WTC11 (cell line): ENCODE data around the gene ZSWIM6. TPM values are rescaled to one million over a fixed set of nuclear protein-coding genes. Genes with fewer than 3 reads are reported as not detected.

ENCODE experiments used
- ATAC-seq: fragments of 200-7000 bp; cut with Tn5 transposase; 2 replicates; pipeline ENCODE4 v1.10.0; 2021; ENCODE audit warnings: mild to moderate bottlenecking, moderate library complexity
- CTCF ChIA-PET: fragments of 300-600 bp; sonication (Branson Sonifier 250); formaldehyde crosslinking; loops from one replicate; lab custom pipeline; 2021; ENCODE audit warnings: antibody characterized with exemption; lab: Charles Lee
- POLR2A ChIA-PET: fragments of 350-600 bp; sonication (Branson Sonifier 250); formaldehyde crosslinking; loops from one replicate; lab custom pipeline; 2021; ENCODE audit warnings: antibody characterized with exemption; lab: Charles Lee
- DNase-seq: peaks from one replicate; pipeline ENCODE4 v3.0.0; 2021; ENCODE audit warnings: low spot score
- H3K27ac Mint-ChIP-seq: 2 replicates; pipeline ENCODE4 v1.8.0; 2021; ENCODE audit warnings: mixed read lengths
- H3K27me3 Mint-ChIP-seq: 2 replicates; pipeline ENCODE4 v1.8.0; 2021; ENCODE audit warnings: low read depth, mild to moderate bottlenecking, moderate library complexity, mixed read lengths
- H3K36me3 Mint-ChIP-seq: 2 replicates; pipeline ENCODE4 v1.8.0; 2021; ENCODE audit warnings: mixed read lengths
- H3K4me1 Mint-ChIP-seq: 2 replicates; pipeline ENCODE4 v1.8.0; 2022; ENCODE audit warnings: mixed read lengths
- H3K4me3 Mint-ChIP-seq: 2 replicates; pipeline ENCODE4 v1.8.0; 2021; ENCODE audit warnings: mild to moderate bottlenecking, moderate library complexity, mixed read lengths
- H3K9me3 Mint-ChIP-seq: 2 replicates; pipeline ENCODE4 v1.8.0; 2021; ENCODE audit warnings: mixed read lengths
- ATF1 ChIP-seq: sonication (generic); formaldehyde crosslinking; IDR thresholded peaks from 2 replicates; pipeline ENCODE4 v1.8.1; 2023; ENCODE audit warnings: mild to moderate bottlenecking, moderate library complexity, missing genetic modification reagents
- CREB1 ChIP-seq: sonication (generic); formaldehyde crosslinking; IDR thresholded peaks from 2 replicates; pipeline ENCODE4 v1.8.0; 2023; ENCODE audit warnings: mild to moderate bottlenecking, missing genetic modification reagents
- KAT7 ChIP-seq: sonication (generic); formaldehyde crosslinking; IDR thresholded peaks from 2 replicates; pipeline ENCODE4 v1.8.1; 2023; ENCODE audit warnings: missing genetic modification reagents, mild to moderate bottlenecking, borderline replicate concordance
- MYBL2 ChIP-seq: sonication (generic); formaldehyde crosslinking; IDR thresholded peaks from 2 replicates; pipeline ENCODE4 v1.8.1; 2023; ENCODE audit warnings: mild to moderate bottlenecking, moderate library complexity, missing genetic modification reagents
- NFE2L1 ChIP-seq: sonication (generic); formaldehyde crosslinking; IDR thresholded peaks from 2 replicates; pipeline ENCODE4 v1.8.1; 2023; ENCODE audit warnings: missing genetic modification reagents
- NR3C1 ChIP-seq: sonication (generic); formaldehyde crosslinking; conservative IDR thresholded peaks from 2 replicates; pipeline ENCODE4 v1.8.1; 2023; ENCODE audit warnings: low read depth, mild to moderate bottlenecking, missing genetic modification reagents
- RELA ChIP-seq: sonication (generic); formaldehyde crosslinking; IDR thresholded peaks from 2 replicates; pipeline ENCODE4 v1.8.1; 2022; ENCODE audit warnings: missing genetic modification reagents, mild to moderate bottlenecking, borderline replicate concordance
- SMAD4 ChIP-seq: sonication (generic); formaldehyde crosslinking; IDR thresholded peaks from 2 replicates; pipeline ENCODE4 v1.8.0; 2022; ENCODE audit warnings: mild to moderate bottlenecking, missing genetic modification reagents
- SP1 ChIP-seq: sonication (generic); formaldehyde crosslinking; conservative IDR thresholded peaks from 2 replicates; pipeline ENCODE4 v1.8.1; 2022; ENCODE audit warnings: missing genetic modification reagents
- TCF7 ChIP-seq: sonication (generic); formaldehyde crosslinking; IDR thresholded peaks from 2 replicates; pipeline ENCODE4 v1.8.0; 2022; ENCODE audit warnings: mild to moderate bottlenecking, low read depth, missing genetic modification reagents, moderate library complexity
- TEAD1 ChIP-seq: sonication (generic); formaldehyde crosslinking; IDR thresholded peaks from 2 replicates; pipeline ENCODE4 v1.8.0; 2022; ENCODE audit warnings: mild to moderate bottlenecking, missing genetic modification reagents
- TP53 ChIP-seq: sonication (generic); formaldehyde crosslinking; IDR thresholded peaks from 2 replicates; pipeline ENCODE4 v1.8.1; 2023; ENCODE audit warnings: mild to moderate bottlenecking, missing genetic modification reagents
- ZNF121 ChIP-seq: sonication (generic); formaldehyde crosslinking; IDR thresholded peaks from 2 replicates; pipeline ENCODE4 v1.8.0; 2023; ENCODE audit warnings: missing genetic modification reagents
- ZNF317 ChIP-seq: sonication (generic); formaldehyde crosslinking; IDR thresholded peaks from 2 replicates; pipeline ENCODE4 v1.8.1; 2023; ENCODE audit warnings: low read depth, mild to moderate bottlenecking, moderate library complexity, missing genetic modification reagents, borderline replicate concordance
- total RNA-seq: library from RNA; stranded (reverse); gene quantifications from 3 replicates; pipeline ENCODE4 v1.2.3, GENCODE V29; 2021
- TF ChIP-seq, protein P1 (sequence below): sonication (generic); formaldehyde crosslinking; conservative IDR thresholded peaks from 2 replicates; pipeline ENCODE4 v1.8.1; 2022; ENCODE audit warnings: mild to moderate bottlenecking, missing genetic modification reagents
- TF ChIP-seq, protein P2 (sequence below): sonication (generic); formaldehyde crosslinking; IDR thresholded peaks from 2 replicates; pipeline ENCODE4 v1.8.1; 2023; ENCODE audit warnings: mild to moderate bottlenecking, missing genetic modification reagents
- TF ChIP-seq, protein P3 (sequence below): fragments of 250-450 bp; sonication (Bioruptor Pico); IDR thresholded peaks from 2 replicates; pipeline ENCODE4 v1.9.0; 2021; ENCODE audit warnings: mild to moderate bottlenecking, borderline replicate concordance
- TF ChIP-seq, protein P4 (sequence below): fragments of 200-600 bp; IDR thresholded peaks from 2 replicates; pipeline ENCODE4 v1.8.0; 2022; ENCODE audit warnings: antibody characterized with exemption
- TF ChIP-seq, protein P5 (sequence below): fragments of 250-450 bp; sonication (Bioruptor Pico); IDR thresholded peaks from 2 replicates; pipeline ENCODE4 v2.1.2; 2022; ENCODE audit warnings: mild to moderate bottlenecking, moderate library complexity

Gene ZSWIM6
- total RNA-seq, 1 experiment from 2014 or later: 12.5 TPM

DNA sequence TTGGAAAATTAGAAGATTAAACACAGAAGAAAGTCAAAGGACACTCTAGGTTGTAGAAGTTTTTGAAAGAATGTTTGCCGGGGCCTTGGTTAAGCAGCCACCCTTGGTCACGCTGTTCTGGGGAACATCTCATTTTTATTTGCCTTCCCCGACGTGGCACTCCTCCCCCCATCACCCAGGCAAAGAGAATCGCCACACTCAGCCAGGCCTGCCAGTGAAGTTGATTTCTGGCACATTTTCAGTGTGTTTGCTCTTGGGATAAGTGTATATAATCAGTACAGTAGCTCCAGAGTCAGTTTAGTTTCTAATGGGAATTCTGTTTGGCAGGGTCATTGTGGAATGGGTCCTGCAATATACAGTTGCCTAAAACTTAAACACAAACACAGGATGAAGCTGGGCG lies 243.5 kb downstream of the ZSWIM6 start:
- H3K27me3 Mint-ChIP-seq: no peaks in the 10 kb centered on the region
- TF ChIP-seq MYBL2: no peak
- TF ChIP-seq, all 79 proteins: peak for 0
- ChIA-PET POLR2A (no interaction called here), CTCF (no interaction called here)
- no peak overlapping the region for H3K27ac Mint-ChIP-seq
- 0 out of 2 replicates have a peak, but pooled peaks cover 3% of the 10 kb centered on the region for H3K4me1 Mint-ChIP-seq
- no peaks in the 10 kb centered on the region for H3K9me3 Mint-ChIP-seq
- no peak overlapping the region for H3K4me3 Mint-ChIP-seq
- DNase-seq: no peak
- no peak for ATAC-seq
- H3K36me3 Mint-ChIP-seq: no peaks in the 10 kb centered on the region

DNA sequence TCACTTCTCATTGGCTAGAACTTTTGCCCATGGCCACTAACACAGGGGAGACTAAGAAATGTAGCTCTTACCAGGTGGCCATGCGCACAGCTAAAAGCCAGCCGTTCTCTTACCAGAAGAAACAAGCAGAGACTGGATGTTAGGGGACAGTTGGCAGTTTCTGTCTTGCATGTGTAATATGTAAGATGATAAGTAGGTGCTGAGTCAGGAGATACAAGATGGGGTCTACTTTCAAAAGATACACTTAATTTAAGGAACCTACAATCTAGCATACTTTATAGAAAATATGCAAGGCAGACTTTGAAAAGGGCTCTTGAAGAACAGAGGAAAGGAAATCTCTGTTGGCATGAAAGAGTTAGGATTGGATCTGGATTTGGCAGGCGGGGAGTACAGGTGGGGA lies 244.5 kb downstream of the ZSWIM6 start:
- no peaks in the 10 kb centered on the region for H3K27me3 Mint-ChIP-seq
- no peak for TF ChIP-seq RELA
- TF ChIP-seq, protein P1, sequence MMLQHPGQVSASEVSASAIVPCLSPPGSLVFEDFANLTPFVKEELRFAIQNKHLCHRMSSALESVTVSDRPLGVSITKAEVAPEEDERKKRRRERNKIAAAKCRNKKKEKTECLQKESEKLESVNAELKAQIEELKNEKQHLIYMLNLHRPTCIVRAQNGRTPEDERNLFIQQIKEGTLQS (CRISPR knock-in tag): no peak
- TF ChIP-seq ZNF317: no peak
- no peak for TF ChIP-seq NR3C1 (CRISPR knock-in tag)
- TF ChIP-seq, protein P2, sequence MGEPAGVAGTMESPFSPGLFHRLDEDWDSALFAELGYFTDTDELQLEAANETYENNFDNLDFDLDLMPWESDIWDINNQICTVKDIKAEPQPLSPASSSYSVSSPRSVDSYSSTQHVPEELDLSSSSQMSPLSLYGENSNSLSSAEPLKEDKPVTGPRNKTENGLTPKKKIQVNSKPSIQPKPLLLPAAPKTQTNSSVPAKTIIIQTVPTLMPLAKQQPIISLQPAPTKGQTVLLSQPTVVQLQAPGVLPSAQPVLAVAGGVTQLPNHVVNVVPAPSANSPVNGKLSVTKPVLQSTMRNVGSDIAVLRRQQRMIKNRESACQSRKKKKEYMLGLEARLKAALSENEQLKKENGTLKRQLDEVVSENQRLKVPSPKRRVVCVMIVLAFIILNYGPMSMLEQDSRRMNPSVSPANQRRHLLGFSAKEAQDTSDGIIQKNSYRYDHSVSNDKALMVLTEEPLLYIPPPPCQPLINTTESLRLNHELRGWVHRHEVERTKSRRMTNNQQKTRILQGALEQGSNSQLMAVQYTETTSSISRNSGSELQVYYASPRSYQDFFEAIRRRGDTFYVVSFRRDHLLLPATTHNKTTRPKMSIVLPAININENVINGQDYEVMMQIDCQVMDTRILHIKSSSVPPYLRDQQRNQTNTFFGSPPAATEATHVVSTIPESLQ (CRISPR knock-in tag): no peak
- no peak for TF ChIP-seq ZNF121 (CRISPR knock-in tag)
- no peak for TF ChIP-seq TCF7
- TF ChIP-seq NFE2L1: no peak
- no peak for TF ChIP-seq KAT7 (CRISPR knock-in tag)
- TF ChIP-seq TP53 (CRISPR knock-in tag): no peak
- no peak for TF ChIP-seq TEAD1 (CRISPR knock-in tag)
- TF ChIP-seq, protein P3, sequence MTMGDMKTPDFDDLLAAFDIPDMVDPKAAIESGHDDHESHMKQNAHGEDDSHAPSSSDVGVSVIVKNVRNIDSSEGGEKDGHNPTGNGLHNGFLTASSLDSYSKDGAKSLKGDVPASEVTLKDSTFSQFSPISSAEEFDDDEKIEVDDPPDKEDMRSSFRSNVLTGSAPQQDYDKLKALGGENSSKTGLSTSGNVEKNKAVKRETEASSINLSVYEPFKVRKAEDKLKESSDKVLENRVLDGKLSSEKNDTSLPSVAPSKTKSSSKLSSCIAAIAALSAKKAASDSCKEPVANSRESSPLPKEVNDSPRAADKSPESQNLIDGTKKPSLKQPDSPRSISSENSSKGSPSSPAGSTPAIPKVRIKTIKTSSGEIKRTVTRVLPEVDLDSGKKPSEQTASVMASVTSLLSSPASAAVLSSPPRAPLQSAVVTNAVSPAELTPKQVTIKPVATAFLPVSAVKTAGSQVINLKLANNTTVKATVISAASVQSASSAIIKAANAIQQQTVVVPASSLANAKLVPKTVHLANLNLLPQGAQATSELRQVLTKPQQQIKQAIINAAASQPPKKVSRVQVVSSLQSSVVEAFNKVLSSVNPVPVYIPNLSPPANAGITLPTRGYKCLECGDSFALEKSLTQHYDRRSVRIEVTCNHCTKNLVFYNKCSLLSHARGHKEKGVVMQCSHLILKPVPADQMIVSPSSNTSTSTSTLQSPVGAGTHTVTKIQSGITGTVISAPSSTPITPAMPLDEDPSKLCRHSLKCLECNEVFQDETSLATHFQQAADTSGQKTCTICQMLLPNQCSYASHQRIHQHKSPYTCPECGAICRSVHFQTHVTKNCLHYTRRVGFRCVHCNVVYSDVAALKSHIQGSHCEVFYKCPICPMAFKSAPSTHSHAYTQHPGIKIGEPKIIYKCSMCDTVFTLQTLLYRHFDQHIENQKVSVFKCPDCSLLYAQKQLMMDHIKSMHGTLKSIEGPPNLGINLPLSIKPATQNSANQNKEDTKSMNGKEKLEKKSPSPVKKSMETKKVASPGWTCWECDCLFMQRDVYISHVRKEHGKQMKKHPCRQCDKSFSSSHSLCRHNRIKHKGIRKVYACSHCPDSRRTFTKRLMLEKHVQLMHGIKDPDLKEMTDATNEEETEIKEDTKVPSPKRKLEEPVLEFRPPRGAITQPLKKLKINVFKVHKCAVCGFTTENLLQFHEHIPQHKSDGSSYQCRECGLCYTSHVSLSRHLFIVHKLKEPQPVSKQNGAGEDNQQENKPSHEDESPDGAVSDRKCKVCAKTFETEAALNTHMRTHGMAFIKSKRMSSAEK: no peak
- no peak for TF ChIP-seq SMAD4
- TF ChIP-seq, protein P4, sequence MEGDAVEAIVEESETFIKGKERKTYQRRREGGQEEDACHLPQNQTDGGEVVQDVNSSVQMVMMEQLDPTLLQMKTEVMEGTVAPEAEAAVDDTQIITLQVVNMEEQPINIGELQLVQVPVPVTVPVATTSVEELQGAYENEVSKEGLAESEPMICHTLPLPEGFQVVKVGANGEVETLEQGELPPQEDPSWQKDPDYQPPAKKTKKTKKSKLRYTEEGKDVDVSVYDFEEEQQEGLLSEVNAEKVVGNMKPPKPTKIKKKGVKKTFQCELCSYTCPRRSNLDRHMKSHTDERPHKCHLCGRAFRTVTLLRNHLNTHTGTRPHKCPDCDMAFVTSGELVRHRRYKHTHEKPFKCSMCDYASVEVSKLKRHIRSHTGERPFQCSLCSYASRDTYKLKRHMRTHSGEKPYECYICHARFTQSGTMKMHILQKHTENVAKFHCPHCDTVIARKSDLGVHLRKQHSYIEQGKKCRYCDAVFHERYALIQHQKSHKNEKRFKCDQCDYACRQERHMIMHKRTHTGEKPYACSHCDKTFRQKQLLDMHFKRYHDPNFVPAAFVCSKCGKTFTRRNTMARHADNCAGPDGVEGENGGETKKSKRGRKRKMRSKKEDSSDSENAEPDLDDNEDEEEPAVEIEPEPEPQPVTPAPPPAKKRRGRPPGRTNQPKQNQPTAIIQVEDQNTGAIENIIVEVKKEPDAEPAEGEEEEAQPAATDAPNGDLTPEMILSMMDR: no peak
- TF ChIP-seq ATF1 (CRISPR knock-in tag): no peak
- no peak for TF ChIP-seq SP1
- no peak for TF ChIP-seq CREB1 (CRISPR knock-in tag)
- TF ChIP-seq, protein P5, sequence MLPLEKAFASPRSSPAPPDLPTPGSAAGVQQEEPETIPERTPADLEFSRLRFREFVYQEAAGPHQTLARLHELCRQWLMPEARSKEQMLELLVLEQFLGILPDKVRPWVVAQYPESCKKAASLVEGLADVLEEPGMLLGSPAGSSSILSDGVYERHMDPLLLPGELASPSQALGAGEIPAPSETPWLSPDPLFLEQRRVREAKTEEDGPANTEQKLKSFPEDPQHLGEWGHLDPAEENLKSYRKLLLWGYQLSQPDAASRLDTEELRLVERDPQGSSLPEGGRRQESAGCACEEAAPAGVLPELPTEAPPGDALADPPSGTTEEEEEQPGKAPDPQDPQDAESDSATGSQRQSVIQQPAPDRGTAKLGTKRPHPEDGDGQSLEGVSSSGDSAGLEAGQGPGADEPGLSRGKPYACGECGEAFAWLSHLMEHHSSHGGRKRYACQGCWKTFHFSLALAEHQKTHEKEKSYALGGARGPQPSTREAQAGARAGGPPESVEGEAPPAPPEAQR (CRISPR knock-in tag): no peak
- TF ChIP-seq, all 79 proteins: peak for 0
- ChIA-PET POLR2A (no interaction called here), CTCF (no interaction called here)
- no peak for DNase-seq
- Mint-ChIP-seq H3K4me1 (0 out of 2 replicates have a peak, but pooled peaks cover 3% of the 10 kb centered on the region), H3K9me3 (no peaks in the 10 kb centered on the region), H3K27ac (no peak overlapping the region), H3K4me3 (no peak overlapping the region), H3K36me3 (no peaks in the 10 kb centered on the region)
- no peak for ATAC-seq
